Motor neuron (in vitro differentiated cells): ENCODE measurements around the gene RANBP3. TPM values are rescaled to one million over a fixed set of nuclear protein-coding genes. Genes with fewer than 3 reads are reported as not detected.

Source experiments
- ATAC-seq, 8 experiments: fragments of 200-7000 bp; cut with Tn5 transposase; replicated peaks in 6 of 8; 2 replicates each; pipeline ENCODE4 v1.8.0; 2021; ENCODE audit warnings: mild to moderate bottlenecking in 8 of 8, moderate library complexity in 8 of 8
- H3K27ac ChIP-seq, 2 donors: fragments of 250-450 bp; sonication (Bioruptor Pico); 2 replicates each; pipeline ENCODE4 v1.9.0; 2021; ENCODE audit warnings: antibody characterized with exemption in 2 of 2, mild to moderate bottlenecking in 2 of 2, moderate library complexity in 1 of 2
- H3K4me1 ChIP-seq, 2 donors: fragments of 250-450 bp; sonication (Bioruptor Pico); replicated peaks in 1 of 2; 2 replicates each; pipeline ENCODE4 v1.6.1; 2021; ENCODE audit warnings: antibody characterized with exemption in 2 of 2, mild to moderate bottlenecking in 2 of 2, moderate library complexity in 1 of 2
- H3K4me3 ChIP-seq, 5 donors: fragments of 250-450 bp; sonication (Bioruptor Pico); 2 replicates each; pipeline ENCODE4 v1.9.0; 2021; ENCODE audit warnings: antibody characterized with exemption in 5 of 5, mild to moderate bottlenecking in 5 of 5, moderate library complexity in 4 of 5
- WGBS, 10 experiments: fragments of 450-650 bp; shearing (Covaris generic); methylation state at CpG; one replicate each; pipeline ENCODE4 v1.0.0; 2022; 5-methylcytosine and 5-hydroxymethylcytosine counted together
- in situ Hi-C, 9 experiments: fragments of 400-800 bp; cut with MboI; loops; one replicate each; pipeline ENCODE4 v1.15.0; 2021; ENCODE audit warnings: low sequenced_read_pairs in 9 of 9, low pct_unique_long_range_greater_than_20kb in 2 of 9; ENCODE audit not compliant: unreplicated experiment in 9 of 9
- total RNA-seq, 8 experiments: library from RNA; unstranded; fragments of 300-600 nt; gene quantifications; 2 replicates each; pipeline versions ENCODE4 v1.2.3 to v1.2.4, GENCODE V29; 2022

The RANBP3 gene
- total RNA-seq, 8 experiments from 2014 or later: 31.5 to 69.1 (median 41.0) TPM

GRCh38 chr19:5977222-5977784 is 637 bp downstream of the RANBP3 start:
- no peak for ATAC-seq
- in situ Hi-C loops: loop anchor here in 1 of 9 experiments (25.0 kb wide), 1 partner anchor 885 kb away; no protein-coding TSS in a partner anchor
- Histone ChIP-seq H3K27ac (peak overlapping the region; percentile 89 to 94), H3K4me1 (peaks cover 34 to 40% of the 10 kb centered on the region in 2 donors), H3K4me3 (peak overlapping the region; percentile 65 to 88 (median 82))
- WGBS, 10 experiments: 0 to 20% (median 2%) methylated on average over 1 to 3 of the region's 43 CpGs; no CpG with 5 or more reads in 6 of the 10 experiments

GRCh38 chr19:5976768-5977167 is 1.2 kb downstream of the RANBP3 start:
- ATAC-seq: no peak
- peaks cover 34 to 40% of the 10 kb centered on the region in 2 donors for H3K4me1 ChIP-seq
- peak overlapping the region; percentile 65 to 88 (median 82) for H3K4me3 ChIP-seq
- in situ Hi-C loops: loop anchor here in 1 of 9 experiments (25.0 kb wide), 1 partner anchor 886 kb away; no protein-coding TSS in a partner anchor
- H3K27ac ChIP-seq: no peak overlapping the region
- 0 to 100% (median 12%) methylated on average over 1 to 5 of the region's 8 CpGs; no CpG with 5 or more reads in 6 of the 10 experiments for WGBS, 10 experiments

GRCh38 chr19:5975388-5975728 is 2.6 kb downstream of the RANBP3 start:
- Histone ChIP-seq H3K4me3 (no peak overlapping the region), H3K4me1 (peaks cover 34 to 40% of the 10 kb centered on the region in 2 donors), H3K27ac (no peak overlapping the region)
- in situ Hi-C loops: loop anchor here in 1 of 9 experiments (25.0 kb wide), 1 partner anchor 887 kb away; no protein-coding TSS in a partner anchor
- 52 to 100% (median 90%) methylated on average over 1 to 3 of the region's 3 CpGs; no CpG with 5 or more reads in 1 of the 10 experiments for WGBS, 10 experiments
- ATAC-seq: no peak

GRCh38 chr19:5974721-5975387 is 3.1 kb downstream of the RANBP3 start:
- 17 to 100% (median 82%) methylated on average over 1 to 5 of the region's 10 CpGs for WGBS, 10 experiments
- H3K4me3 ChIP-seq: no peak overlapping the region
- no peak overlapping the region for H3K27ac ChIP-seq
- in situ Hi-C loops: loop anchor here in 1 of 9 experiments (25.0 kb wide), 1 partner anchor 887 kb away; no protein-coding TSS in a partner anchor
- peak in 5 of 8 experiments; percentile 1 to 3 (median 3) for ATAC-seq
- H3K4me1 ChIP-seq: peaks cover 34 to 39% of the 10 kb centered on the region in 2 donors

- no peak for ATAC-seq
- Histone ChIP-seq H3K27ac (no peak overlapping the region), H3K4me1 (peaks cover 38 to 44% of the 10 kb centered on the region in 2 donors), H3K4me3 (no peak overlapping the region)
- 33 to 100% (median 85%) methylated on average over 1 to 10 of the region's 15 CpGs; no CpG with 5 or more reads in 3 of the 10 experiments for WGBS, 10 experiments
- in situ Hi-C loops: no loop called here
Observed at GRCh38 chr19:5973867-5974635, 3.9 kb downstream of the RANBP3 start.

- in situ Hi-C loops: no loop called here
- Histone ChIP-seq H3K4me1 (peaks cover 42 to 47% of the 10 kb centered on the region in 2 donors), H3K4me3 (no peak overlapping the region), H3K27ac (no peak overlapping the region)
- ATAC-seq: no peak
- WGBS, 10 experiments: 90 to 100% (median 100%) methylated on average over 1 to 2 of the region's 5 CpGs; no CpG with 5 or more reads in 4 of the 10 experiments
Observed at GRCh38 chr19:5973376-5973775, 4.6 kb downstream of the RANBP3 start.

GRCh38 chr19:5972355-5972731 is 5.6 kb downstream of the RANBP3 start:
- Histone ChIP-seq H3K4me3 (no peak overlapping the region), H3K4me1 (peaks cover 49 to 57% of the 10 kb centered on the region in 2 donors), H3K27ac (no peak overlapping the region)
- 80 to 100% (median 87%) methylated on average over 1 to 6 of the region's 9 CpGs; no CpG with 5 or more reads in 2 of the 10 experiments for WGBS, 10 experiments
- in situ Hi-C loops: no loop called here
- ATAC-seq: no peak

- in situ Hi-C loops: no loop called here
- no peak overlapping the region for H3K27ac ChIP-seq
- H3K4me3 ChIP-seq: no peak overlapping the region
- H3K4me1 ChIP-seq: peaks cover 51 to 58% of the 10 kb centered on the region in 2 donors
- 90 to 100% (median 100%) methylated on average over 1 to 2 of the region's 2 CpGs; no CpG with 5 or more reads in 5 of the 10 experiments for WGBS, 10 experiments
- no peak for ATAC-seq
Observed at GRCh38 chr19:5971714-5972354, 6.1 kb downstream of the RANBP3 start.

GRCh38 chr19:5969476-5969875 is 8.5 kb downstream of the RANBP3 start:
- 60 to 100% (median 80%) methylated on average over 1 to 8 of the region's 8 CpGs; no CpG with 5 or more reads in 1 of the 10 experiments for WGBS, 10 experiments

GRCh38 chr19:5968431-5969373 is 9.2 kb downstream of the RANBP3 start:
- Histone ChIP-seq H3K27ac (peak overlapping the region in 1 of 2 donors; percentile 27), H3K4me3 (no peak overlapping the region), H3K4me1 (peaks cover 29 to 40% of the 10 kb centered on the region in 2 donors)
- in situ Hi-C loops: no loop called here
- WGBS, 10 experiments: 39 to 93% (median 71%) methylated on average over 2 to 9 of the region's 18 CpGs; no CpG with 5 or more reads in 4 of the 10 experiments
- peak in 6 of 8 experiments; percentile 17 to 53 (median 40) for ATAC-seq

More at GRCh38 chr19:5969476-5969875, 8.5 kb downstream of the RANBP3 start:
- Histone ChIP-seq H3K4me3 (no peak overlapping the region), H3K27ac (peak overlapping the region in 1 of 2 donors; percentile 27), H3K4me1 (peaks cover 35 to 45% of the 10 kb centered on the region in 2 donors)
- no peak for ATAC-seq
- in situ Hi-C loops: no loop called here

- WGBS, 10 experiments: 7 to 60% (median 17%) methylated on average over 1 to 10 of the region's 10 CpGs; no CpG with 5 or more reads in 4 of the 10 experiments
- in situ Hi-C loops: no loop called here
- ATAC-seq: peak; percentile 60 to 93 (median 76)
- Histone ChIP-seq H3K4me3 (no peak overlapping the region), H3K27ac (peak overlapping the region in 1 of 2 donors; percentile 27), H3K4me1 (peaks cover 29 to 41% of the 10 kb centered on the region in 2 donors)
Observed at GRCh38 chr19:5967994-5968430, 9.9 kb downstream of the RANBP3 start.
